A673 (cell line): ENCODE data around the gene AR.

Experiments
- CTCF ChIP-seq: fragments of 300-800, 200-600 bp; sonication (generic); conservative IDR thresholded peaks from 2 replicates; pipeline ENCODE4 v1.5.1; 2017; ENCODE audit warnings: low read depth, mild to moderate bottlenecking, antibody characterized with exemption, low read length, moderate library complexity, mixed read lengths
- EZH2 ChIP-seq: fragments of 200-600 bp; sonication (generic); IDR thresholded peaks from 2 replicates; pipeline ENCODE4 v1.6.1; 2017; ENCODE audit warnings: borderline replicate concordance, low read depth, mild to moderate bottlenecking, mixed read lengths, antibody characterized with exemption, low read length; ENCODE audit not compliant: poor library complexity, severe bottlenecking

GRCh38 chrX:67607466-67607865 lies 63.6 kb downstream of the AR start:
- TF ChIP-seq CTCF (no peak), EZH2 (no peak)
